GM19372 (cell line): ENCODE results near the gene KCND2.

ENCODE experiments used
- ATAC-seq: cut with Tn5 transposase; IDR thresholded peaks from one replicate; pipeline ENCODE4 v1.9.1; 2021; ENCODE audit warnings: mild to moderate bottlenecking, low read depth, moderate library complexity; ENCODE audit not compliant: unreplicated experiment

Gene KCND2

DNA sequence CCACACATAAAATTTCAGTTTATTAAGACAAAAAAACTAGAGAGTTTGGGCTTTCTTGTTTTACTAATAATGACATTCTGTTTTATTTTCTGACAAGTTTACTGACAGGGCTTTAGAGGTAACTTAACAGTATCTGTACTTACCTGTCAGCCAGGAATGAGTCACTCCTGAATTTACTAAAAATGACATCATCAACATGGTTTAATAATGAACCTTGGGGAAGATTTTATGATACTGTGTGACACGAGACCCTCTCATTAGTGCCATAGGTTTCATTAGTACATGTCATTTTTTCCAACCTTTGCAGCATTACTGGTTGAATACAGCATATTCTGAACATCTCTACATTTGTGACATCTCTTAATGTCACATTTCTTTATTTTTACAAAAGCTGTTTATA lies 131.1 kb downstream of the KCND2 start:
- peak; percentile 39 for ATAC-seq

DNA sequence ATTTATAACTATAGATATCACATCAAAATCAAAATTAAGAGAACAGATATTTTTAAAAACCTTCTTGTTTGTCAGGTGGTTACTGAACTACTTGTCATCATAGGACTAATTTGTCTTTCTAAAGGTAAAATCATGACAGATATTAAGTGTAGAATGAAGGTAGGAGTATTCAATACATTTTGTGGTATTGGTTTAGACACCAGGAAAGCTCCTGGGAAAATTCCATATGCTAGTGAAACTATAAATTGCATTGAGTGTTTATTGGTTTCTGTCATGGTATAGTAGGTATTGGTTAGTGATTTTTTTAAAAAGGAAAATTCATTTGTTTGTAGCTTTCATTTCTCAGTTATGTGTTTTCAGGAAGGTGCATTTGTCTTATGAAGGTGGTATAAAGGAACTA lies 132.7 kb downstream of the KCND2 start:
- ATAC-seq = no peak

DNA sequence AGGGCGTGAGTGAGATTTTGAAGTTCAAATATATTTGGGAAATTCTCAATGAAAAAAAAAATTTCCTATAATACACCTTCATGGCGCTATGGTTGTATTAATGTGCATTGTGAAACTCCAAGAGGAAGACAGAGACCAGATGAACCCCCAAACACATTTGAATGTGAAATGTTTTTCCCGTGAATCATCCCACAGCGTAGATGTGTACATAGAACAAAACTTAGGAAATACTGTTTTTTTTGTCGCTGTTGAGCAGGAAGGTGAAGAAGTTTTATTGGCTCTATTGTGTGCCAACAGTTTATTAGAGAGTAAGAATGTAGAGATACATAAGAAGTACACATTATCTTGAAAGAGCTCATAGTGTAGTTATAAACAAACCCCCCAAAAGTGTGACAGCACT lies 134.0 kb downstream of the KCND2 start:
- no peak for ATAC-seq

DNA sequence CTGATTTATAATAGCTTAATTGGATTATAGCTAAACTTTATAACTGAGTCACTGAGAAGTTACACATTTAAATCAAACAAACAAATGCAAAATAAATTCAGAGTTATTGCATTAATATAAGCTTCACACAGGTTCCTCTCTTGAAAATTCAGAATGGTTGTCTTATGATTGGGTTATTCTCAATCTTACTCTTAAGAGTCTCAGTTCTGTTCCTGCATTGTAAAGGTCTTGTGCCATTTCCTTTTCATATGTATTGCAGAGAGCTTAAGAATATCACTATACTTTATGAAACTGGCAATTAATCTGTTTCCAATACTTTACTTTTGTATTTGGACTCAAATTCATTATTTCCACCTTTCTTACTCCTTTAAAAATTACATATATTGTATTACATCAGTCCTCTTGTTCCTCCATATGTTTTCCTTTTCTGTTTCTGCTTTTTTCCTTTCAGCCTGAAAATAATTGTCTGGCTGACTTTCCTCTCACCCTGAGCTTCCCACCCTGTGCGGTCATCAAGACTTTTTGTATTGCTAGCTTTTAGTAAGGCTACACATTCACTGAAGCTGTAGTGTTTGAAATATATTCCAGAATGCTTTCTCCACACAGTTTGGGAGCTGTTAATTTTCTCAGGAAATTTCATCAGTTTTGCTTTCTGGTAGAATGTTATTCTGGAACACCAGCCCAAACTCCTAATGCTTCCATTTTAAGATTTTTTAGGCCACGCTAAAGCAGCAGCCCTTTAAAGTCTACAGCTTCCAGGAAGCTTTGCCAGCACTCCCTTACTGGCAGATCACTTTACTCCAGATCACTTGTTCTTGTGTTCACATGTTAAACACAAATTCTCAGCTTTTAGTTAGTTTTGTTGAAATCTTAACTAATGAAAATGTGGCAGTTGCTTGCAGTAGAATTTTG lies 139.4 kb downstream of the KCND2 start:
- ATAC-seq = peak; percentile 74

DNA sequence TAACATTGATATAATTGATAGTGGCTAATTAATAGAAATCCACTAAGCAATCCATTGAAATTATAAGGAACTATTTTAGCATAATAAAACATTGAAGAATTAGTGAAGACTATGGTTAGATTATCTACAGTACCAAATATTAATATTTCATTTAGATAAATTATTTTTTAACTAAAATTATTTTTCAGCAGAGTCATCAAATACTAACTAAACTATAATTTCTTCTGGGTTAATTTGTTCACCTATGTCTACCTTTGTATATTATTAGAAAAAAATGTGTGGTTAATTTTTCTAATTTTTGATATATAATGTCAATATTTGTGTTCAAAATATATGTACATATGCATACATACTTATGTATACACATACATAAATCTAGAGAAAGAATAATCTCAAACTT lies 140.2 kb downstream of the KCND2 start:
- no peak for ATAC-seq

DNA sequence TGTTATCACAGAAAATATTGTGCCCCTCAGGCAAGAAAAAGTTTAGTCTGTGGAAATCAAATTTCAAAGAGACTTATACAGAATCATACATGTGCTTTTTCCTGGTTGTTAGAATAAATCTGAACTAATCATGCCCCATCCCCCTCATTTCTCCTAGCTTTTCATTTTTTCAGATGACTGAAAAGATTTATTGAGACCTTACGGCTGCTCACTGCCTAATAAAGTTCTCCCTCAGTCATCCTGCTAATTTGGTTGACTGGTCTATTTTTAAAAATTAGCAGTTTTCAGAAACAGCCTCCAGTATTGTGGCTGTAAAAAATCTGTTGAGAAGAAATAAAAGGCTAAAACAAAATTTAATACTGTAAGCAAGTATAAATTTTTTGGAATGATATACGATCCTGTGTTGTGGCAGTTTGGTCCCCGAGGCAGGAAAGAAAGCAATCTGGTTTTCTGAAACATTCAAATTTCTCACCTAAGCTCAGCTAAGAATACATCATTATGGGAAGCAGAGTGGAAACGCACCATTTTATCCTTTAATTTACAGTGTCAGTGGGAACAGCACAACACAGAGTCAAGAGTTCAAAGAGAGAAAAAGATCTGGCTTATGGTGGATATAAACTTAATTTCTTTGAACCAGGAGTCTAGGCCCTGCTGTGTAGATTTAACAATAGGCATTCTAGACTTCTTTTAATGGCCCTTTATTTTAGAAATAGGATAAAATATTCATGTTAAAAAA lies 144.4 kb downstream of the KCND2 start:
- ATAC-seq = no peak

DNA sequence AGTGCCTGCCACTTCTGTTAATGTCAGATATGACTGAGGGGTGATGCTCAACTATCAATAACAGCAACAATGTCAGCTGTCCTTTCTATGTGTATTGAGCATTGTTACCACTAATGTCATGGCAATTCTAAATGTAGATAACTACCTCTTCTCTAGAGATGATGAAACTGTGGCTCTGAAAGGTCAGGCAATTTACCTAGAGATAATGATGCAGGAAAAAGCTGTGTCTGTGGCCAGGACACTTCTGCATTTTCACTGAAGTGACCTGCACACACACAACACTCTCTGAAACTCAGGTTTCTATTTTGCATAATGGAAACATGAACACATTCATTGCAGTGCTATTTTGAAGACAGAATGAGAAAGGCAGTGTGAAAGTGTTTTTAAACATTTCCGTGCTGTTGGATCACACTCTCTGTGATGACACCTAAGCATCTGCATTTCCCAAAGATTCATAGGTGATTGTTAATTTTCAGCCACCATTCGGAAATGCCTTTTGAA lies 148.2 kb downstream of the KCND2 start:
- ATAC-seq = peak; percentile 98

DNA sequence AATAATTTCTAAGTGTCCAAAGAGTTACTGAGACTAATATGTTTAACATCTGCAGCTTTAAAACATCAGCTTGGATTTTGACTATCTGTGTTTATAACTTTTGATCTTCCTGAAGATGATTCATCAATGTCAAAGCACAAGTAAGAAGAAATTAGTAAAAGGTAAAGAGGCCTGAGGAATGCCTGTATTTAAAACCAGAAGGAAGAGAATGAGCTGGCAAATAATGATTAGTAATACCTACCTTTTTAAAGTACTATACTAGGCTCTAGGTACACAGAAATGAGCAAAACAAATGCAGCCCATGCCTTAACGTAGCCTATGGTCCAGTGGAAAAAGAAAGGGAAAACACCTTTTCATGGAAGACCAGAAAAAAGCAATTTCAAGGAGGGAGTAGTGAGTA lies 158.0 kb downstream of the KCND2 start:
- ATAC-seq = no peak

DNA sequence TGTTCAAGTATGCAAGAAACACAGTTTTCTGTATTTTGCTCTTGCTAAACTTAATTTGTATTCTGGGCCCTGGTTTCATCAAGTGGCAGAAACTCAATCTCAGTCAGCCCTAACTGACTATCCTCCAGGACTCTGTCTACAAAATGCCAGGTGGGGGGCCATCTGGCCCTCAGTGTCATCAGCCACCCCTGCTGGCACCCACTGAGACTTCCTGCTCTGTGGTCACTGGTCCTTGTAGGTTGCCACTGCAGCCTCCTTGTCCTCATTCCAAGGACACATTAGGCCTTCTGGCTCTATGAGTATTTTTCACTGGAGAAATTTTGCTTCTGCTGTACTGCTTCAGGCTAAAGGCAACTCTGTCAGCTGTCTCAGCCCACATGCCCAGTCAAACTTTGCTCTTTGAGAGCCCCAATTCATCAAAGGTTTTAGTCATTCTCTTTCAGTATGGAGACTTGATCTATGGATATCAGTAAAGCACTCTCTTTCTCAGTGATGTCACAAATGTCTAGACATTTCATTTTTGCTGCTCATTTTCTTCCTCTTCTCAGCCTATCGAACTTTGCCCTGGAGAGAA lies 163.6 kb downstream of the KCND2 start:
- ATAC-seq = no peak

DNA sequence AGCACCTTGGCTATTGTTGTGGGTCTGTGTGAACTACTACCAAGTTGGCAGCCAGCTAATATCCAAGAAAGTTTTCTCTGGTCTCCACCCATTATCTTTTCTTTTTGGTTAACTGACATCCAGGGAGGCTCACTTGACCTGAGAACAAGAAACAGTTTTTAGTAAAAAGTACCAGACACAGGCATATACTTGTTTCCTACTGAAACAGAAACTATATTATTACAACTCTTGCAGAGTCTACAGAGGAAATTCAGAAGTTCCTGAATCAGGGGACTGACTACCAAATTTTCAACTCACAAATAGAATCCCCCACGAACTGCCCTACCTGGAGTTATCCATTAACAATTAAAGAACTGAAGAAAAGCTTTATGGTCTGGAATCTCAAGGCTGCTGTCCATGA lies 168.9 kb downstream of the KCND2 start:
- peak; percentile 88 for ATAC-seq

DNA sequence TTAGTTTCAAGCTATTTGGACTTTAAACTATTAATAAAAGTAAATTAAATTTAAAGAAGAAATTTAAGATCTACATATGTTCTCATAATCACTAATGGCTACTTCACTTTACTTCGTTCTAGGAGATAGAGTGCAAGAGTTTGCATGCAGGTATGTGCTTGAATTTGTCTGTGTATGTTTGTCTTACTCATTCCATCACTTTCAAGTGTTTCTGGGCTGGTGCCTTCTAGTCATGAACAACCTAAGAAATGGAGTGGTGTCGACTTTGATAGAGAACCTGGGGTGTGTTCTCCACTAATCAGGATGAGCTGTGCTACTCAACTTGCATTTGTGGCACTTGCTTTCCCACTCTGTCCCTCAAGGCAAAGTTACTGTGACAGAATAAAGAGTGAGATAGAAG lies 169.9 kb downstream of the KCND2 start:
- ATAC-seq = no peak

DNA sequence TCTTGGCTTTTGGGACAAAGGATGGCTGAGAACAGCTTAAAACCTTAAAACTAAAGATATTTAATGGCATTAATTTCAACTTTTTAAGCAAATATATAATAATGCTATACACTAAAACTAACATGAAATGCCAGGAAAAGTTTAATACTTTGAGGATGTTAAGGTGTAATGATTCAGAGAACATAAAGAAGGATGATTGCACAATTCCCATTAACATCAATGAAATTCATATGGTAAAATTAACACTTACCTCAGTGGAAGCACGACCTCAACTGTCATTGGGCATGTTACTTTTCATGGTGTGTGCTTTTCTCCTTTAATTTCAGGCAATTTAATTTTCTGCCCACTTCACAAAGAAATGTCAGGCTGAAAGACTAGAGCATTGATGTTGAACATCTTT lies 171.7 kb downstream of the KCND2 start:
- ATAC-seq = no peak

DNA sequence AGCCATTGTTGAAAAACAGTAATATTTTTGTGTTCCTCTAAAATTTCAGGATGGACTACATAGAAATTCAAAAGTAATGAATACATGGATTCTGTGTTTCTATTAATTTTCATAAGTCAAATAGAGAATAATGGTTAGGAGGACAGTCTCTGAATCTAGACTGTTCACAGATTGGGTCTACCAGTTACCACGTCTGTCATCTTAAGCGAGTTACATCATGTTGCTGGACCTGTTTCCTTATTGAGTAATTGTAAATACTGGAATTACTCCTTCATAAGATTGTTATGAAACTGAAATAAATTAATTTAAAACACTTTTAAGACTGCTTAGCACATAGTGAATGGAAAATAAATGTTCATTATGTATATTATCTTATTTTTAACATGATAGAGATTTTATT lies 172.3 kb downstream of the KCND2 start:
- ATAC-seq = no peak

DNA sequence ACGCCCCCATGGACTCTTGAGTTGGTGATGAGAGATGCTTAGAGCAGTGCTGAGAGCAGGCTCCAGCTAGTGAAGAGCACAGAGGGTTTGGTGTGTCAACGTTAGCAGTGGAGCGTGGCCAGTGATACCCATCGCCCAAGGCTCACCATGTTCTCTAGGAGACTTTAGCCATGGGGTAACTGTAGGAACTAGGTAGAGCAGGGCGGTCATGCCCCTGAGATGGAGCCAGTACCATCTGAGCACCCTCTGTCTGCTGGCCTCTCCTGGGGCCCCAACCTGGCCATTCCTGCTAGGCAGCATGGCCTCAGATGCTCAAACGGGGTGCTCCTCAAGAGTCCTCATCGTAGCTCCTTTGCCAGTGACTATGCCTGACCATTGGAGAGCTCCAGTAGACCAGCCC lies 179.7 kb downstream of the KCND2 start:
- no peak for ATAC-seq

DNA sequence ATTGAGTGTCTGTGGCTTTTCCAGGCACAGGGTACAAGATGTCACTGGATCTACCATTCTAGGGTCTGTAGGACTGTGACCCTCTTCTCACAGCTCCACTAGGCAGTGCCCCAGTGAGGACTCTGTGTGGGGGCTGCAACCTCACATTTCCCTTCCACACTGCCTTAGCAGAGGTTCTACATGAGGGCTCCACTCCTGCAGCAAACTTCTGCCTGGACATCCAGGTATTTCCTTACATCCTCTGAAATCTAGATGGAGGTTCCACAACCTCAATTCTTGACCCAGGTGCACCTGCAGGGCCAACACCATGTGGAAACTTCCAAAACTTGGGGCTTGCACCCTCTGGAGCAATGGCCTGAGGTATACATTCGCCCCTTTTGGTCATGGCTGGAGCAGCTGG lies 183.7 kb downstream of the KCND2 start:
- no peak for ATAC-seq

DNA sequence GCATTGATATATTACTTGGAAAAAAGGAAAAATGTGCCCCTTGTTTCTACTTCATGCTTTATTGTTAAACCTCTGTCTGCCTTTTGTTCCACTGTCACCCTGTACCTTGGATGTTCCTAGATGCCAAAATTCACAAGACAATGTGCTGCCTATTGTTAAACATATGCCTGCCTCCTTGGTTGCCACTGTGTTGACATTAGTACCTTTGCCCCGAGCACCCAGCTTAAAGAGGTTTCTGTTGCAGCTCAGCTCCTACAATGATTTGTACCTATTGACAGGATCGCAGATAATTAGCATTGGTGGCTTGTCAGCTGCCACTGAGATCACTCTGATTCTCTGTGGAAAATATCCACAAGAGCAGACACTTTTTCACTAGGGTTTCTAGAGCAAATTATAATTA lies 188.0 kb downstream of the KCND2 start:
- no peak for ATAC-seq

DNA sequence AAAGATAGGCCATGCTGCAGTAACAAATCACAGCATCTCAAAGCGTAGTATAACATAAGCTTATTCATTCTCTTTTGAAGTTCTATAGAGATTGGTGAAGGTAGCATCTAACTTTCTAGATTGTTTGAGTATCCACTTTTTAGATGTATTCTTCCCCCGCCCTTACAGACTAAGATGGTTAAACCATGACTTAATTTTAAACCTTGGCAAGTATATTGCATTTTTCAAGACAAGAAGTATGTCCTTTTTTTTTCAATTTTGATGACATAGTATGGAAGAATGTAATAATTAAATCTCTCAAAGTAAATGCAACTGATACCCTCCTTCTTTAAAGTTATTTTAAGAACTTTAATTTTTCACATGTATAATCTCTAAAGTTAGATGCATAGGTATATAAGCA lies 190.0 kb downstream of the KCND2 start:
- ATAC-seq = no peak

DNA sequence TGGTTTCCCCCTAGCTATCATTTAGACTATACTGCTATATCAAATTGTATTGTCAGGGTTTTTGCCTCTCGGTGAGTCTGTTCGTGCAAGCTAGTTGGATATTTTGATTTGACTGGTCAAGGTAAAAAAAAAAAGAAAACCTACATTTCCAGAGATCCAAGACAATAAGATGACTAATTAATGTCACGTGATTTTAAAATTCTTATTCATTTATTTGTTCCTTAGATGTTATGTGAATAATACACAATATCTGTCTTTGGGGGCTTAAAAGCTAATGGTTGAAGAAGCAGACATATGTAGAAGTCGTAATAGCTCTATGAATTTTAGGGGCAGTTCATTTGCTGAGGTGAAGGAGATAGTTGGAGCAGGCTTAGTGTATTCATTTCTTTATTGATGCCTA lies 191.1 kb downstream of the KCND2 start:
- ATAC-seq = no peak

DNA sequence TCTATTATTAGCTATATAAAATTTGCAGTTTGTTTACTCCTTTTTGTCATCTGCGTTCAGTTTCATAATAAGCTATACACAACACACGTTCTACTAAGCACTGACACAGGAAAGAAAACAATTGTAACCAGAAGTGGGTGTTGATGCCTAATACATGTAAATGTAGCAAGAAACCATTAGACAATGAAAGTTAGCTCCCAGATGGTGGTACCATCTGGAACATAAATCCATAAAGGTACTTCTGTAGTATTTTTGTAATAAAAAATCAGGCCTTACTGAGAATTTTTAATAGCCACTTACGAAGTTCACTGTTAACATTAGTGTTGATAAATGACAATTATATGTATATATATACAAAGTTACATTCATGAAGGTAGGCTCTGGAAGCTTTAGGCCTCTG lies 194.7 kb downstream of the KCND2 start:
- ATAC-seq = no peak

DNA sequence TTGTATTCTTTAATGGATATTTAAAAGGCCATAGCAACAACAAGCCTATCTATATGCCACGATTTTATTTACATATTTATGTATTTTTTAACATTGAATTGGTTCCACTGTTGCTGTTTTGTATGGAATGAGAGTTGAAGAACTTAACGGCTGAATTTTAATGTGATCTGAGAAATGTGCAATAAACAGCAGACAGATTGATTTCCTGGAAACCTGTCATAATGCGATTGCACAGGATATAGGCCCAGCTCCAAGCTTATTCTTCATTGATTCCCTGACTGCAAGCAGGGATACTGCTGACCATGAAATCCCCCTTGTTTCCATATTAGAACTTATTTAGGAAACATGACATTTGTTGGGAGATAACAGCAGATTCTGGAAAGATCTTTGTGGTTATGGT lies 195.6 kb downstream of the KCND2 start:
- ATAC-seq = no peak

DNA sequence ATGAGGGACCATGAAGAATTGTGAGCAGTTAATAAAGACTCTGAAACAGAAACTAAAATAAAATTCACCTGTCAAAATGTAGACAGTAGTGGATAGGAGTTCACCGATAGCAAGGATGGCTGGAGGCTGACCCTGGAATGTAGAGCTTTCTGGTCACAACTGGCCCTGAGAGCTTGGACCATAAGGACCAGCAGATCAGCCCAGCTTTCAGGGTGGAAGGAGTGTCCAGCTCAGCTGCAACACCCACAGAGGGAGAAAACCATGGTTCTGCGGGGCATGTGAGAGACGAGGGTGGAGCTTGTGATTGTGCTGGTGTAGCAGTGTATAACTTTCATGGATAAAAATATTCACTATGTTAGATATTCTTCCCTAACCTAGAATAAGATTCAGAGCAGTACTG lies 199.9 kb downstream of the KCND2 start:
- ATAC-seq = no peak
